GM18499 (cell line): Measurements from ENCODE around the gene RGS7BP.

Experiments
- ATAC-seq: cut with Tn5 transposase; IDR thresholded peaks from one replicate; pipeline ENCODE4 v1.9.1; 2021; ENCODE audit warnings: moderate number of reproducible peaks; ENCODE audit not compliant: insufficient read depth, unreplicated experiment

The RGS7BP gene

GRCh38 chr5:64625678-64626077 lies 119.9 kb downstream of the RGS7BP start:
- no peak for ATAC-seq

- no peak for ATAC-seq
Observed at GRCh38 chr5:64628901-64629300, 123.1 kb downstream of the RGS7BP start.

GRCh38 chr5:64629841-64630240 lies 124.0 kb downstream of the RGS7BP start:
- ATAC-seq: no peak

- ATAC-seq: no peak
Observed at GRCh38 chr5:64632251-64632650, 126.4 kb downstream of the RGS7BP start.

GRCh38 chr5:64634997-64635686 lies 129.3 kb downstream of the RGS7BP start:
- no peak for ATAC-seq

- ATAC-seq: no peak
Observed at GRCh38 chr5:64637144-64637543, 131.3 kb downstream of the RGS7BP start.

GRCh38 chr5:64637837-64638443 lies 132.1 kb downstream of the RGS7BP start:
- no peak for ATAC-seq

GRCh38 chr5:64644831-64645230 lies 139.0 kb downstream of the RGS7BP start:
- ATAC-seq: no peak

- ATAC-seq: no peak
Observed at GRCh38 chr5:64646169-64646568, 140.4 kb downstream of the RGS7BP start.

- no peak for ATAC-seq
Observed at GRCh38 chr5:64649512-64649911, 143.7 kb downstream of the RGS7BP start.

GRCh38 chr5:64653766-64654560 lies 148.1 kb downstream of the RGS7BP start:
- ATAC-seq: no peak

GRCh38 chr5:64654561-64654938 lies 148.7 kb downstream of the RGS7BP start:
- ATAC-seq: no peak

- ATAC-seq: no peak
Observed at GRCh38 chr5:64655596-64655995, 149.8 kb downstream of the RGS7BP start.

- ATAC-seq: no peak
Observed at GRCh38 chr5:64659289-64659688, 153.5 kb downstream of the RGS7BP start.
